HepG2 (cell line): ENCODE data around the gene CADPS2. TPM values are rescaled to one million over a fixed set of nuclear protein-coding genes. Genes with fewer than 3 reads are reported as not detected.
A peak's percentile ranks its signal among the peaks of the same experiment; 100 is the strongest.

ENCODE experiments used
- ARHGAP35 ChIP-seq: sonication (generic); formaldehyde crosslinking; IDR thresholded peaks from 2 replicates; pipeline ENCODE4 v1.9.0; 2022; ENCODE audit warnings: mild to moderate bottlenecking, inconsistent platforms, moderate library complexity, missing genetic modification reagents, borderline replicate concordance
- BATF2 ChIP-seq: sonication (generic); formaldehyde crosslinking; IDR thresholded peaks from 2 replicates; pipeline ENCODE4 v1.8.0; 2022; ENCODE audit warnings: mild to moderate bottlenecking, missing genetic modification reagents, moderate library complexity
- BHLHE40 ChIP-seq: IDR thresholded peaks from 2 replicates; pipeline ENCODE4 v1.6.1; 2011; ENCODE audit warnings: low read length, improper control_type of control experiment
- CBX2 ChIP-seq, 2 experiments: fragments of 200-600 bp in 1 of 2; sonication (generic); formaldehyde crosslinking in 1 of 2; IDR thresholded peaks; 2 replicates each; pipeline versions ENCODE4 v1.7.0 to v1.8.1; 2018 to 2022; ENCODE audit warnings: low read depth in 2 of 2, low read length in 1 of 2, mild to moderate bottlenecking in 1 of 2, missing genetic modification reagents in 1 of 2
- DRAP1 ChIP-seq: IDR thresholded peaks from 2 replicates; pipeline ENCODE4 v1.6.1; 2016; ENCODE audit warnings: missing genetic modification reagents, missing compliant biosample characterization
- FIP1L1 ChIP-seq: fragments of 200-400 bp; formaldehyde crosslinking; IDR thresholded peaks from 2 replicates; pipeline ENCODE4 v1.6.1; 2018; ENCODE audit warnings: low read depth, mild to moderate bottlenecking, low read length, moderate library complexity, borderline replicate concordance; ENCODE audit not compliant: insufficient read depth
- GATA4 ChIP-seq: sonication (generic); IDR thresholded peaks from 2 replicates; pipeline ENCODE4 v1.6.1; 2016; ENCODE audit warnings: antibody characterized with exemption, low read depth, borderline replicate concordance
- NFATC3 ChIP-seq: sonication (generic); formaldehyde crosslinking; IDR thresholded peaks from 2 replicates; pipeline ENCODE4 v1.5.1; 2020; ENCODE audit warnings: mild to moderate bottlenecking, missing genetic modification reagents
- NR2F6 ChIP-seq, 2 experiments: IDR thresholded peaks; 2 replicates each; pipeline ENCODE4 v1.6.1; 2016; ENCODE audit warnings: antibody characterized with exemption in 1 of 2, mild to moderate bottlenecking in 1 of 2
- TFDP1 ChIP-seq: IDR thresholded peaks from 2 replicates; pipeline ENCODE4 v1.6.1; 2016; ENCODE audit warnings: missing compliant biosample characterization, missing genetic modification reagents, borderline replicate concordance
- ZBTB20 ChIP-seq: sonication (generic); formaldehyde crosslinking; IDR thresholded peaks from 2 replicates; pipeline ENCODE4 v1.8.1; 2023; ENCODE audit warnings: missing genetic modification reagents, low read depth, mild to moderate bottlenecking, borderline replicate concordance
- ZBTB4 ChIP-seq: sonication (generic); formaldehyde crosslinking; IDR thresholded peaks from 2 replicates; pipeline ENCODE4 v1.4.0; 2020; ENCODE audit warnings: missing genetic modification reagents, mild to moderate bottlenecking, borderline replicate concordance
- ZNF589 ChIP-seq: sonication (generic); formaldehyde crosslinking; conservative IDR thresholded peaks from 2 replicates; pipeline ENCODE4 v1.8.0; 2022; ENCODE audit warnings: mild to moderate bottlenecking, moderate library complexity, missing genetic modification reagents
- ZNF639 ChIP-seq: conservative IDR thresholded peaks from 2 replicates; pipeline ENCODE4 v1.6.1; 2018; ENCODE audit warnings: missing genetic modification reagents
- polyA plus RNA-seq, 8 experiments: library from polyadenylated mRNA; depleted of rRNA in 3 of 8; stranded (reverse) in 7 of 8; unstranded in 1 of 8; fragments of >200 nt; fragmentation: Illumina TruSeq in 4 of 8; extraction: Trizol in 4 of 8; gene quantifications; 2 replicates each; pipeline versions ENCODE4 v1.2.1 to v1.2.3, GENCODE V29; 2011 to 2016; ENCODE audit warnings: low read depth in 4 of 8, missing spikeins in 1 of 8, mixed read lengths in 1 of 8; ENCODE audit not compliant: insufficient read depth in 1 of 8
- total RNA-seq, 5 experiments: library from RNA; depleted of rRNA; stranded (reverse); fragments of >200 nt; fragmentation: Illumina TruSeq; extraction: Trizol; gene quantifications; 2 replicates each; pipeline ENCODE4 v1.2.3, GENCODE V29; 2016; ENCODE audit warnings: low read depth in 1 of 5

CADPS2 gene
- total and polyA plus RNA-seq, 2 of the 13 experiments (the other 11 are each of a cell fraction or from before 2014, with no cell fraction given), result 17.6 to 43.8 TPM

GRCh38 chr7:122885583-122886356, 490 bp downstream of the CADPS2 start (continued):
- no peak for TF ChIP-seq ZNF589 (CRISPR knock-in tag)
- TF ChIP-seq BATF2 (CRISPR knock-in tag), result no peak
- no peak for TF ChIP-seq ARHGAP35 (CRISPR knock-in tag)
- TF ChIP-seq TFDP1 (CRISPR knock-in tag), result no peak
- TF ChIP-seq BHLHE40, result no peak
- no peak for TF ChIP-seq DRAP1 (CRISPR knock-in tag)
- TF ChIP-seq NR2F6 (IDR thresholded peaks at IDR 0.05), result no peak
- 0 out of 2 replicates have a peak, but pooled peaks have one; percentile 14 for TF ChIP-seq NR2F6 (CRISPR knock-in tag; IDR thresholded peaks at IDR 0.05)
- no peak for TF ChIP-seq ZNF639 (CRISPR knock-in tag)
- TF ChIP-seq NFATC3 (CRISPR knock-in tag), result no peak
- no peak for TF ChIP-seq ZBTB4 (CRISPR knock-in tag)
- TF ChIP-seq FIP1L1, result no peak
- no peak for TF ChIP-seq GATA4
- TF ChIP-seq ZBTB20 (CRISPR knock-in tag), result no peak
- TF ChIP-seq CBX2 (IDR thresholded peaks at IDR 0.05; ENCODE audit: low read depth, low read length), result no peak
- TF ChIP-seq CBX2 (CRISPR knock-in tag; IDR thresholded peaks at IDR 0.05; ENCODE audit: low read depth), result no peak
- TF ChIP-seq, all 625 proteins: peak for 50
